Stimulated activated naive CD8-positive, alpha-beta T cell treated with anti-CD3 and anti-CD28 coated beads, Interleukin-15, Interleukin-2, amounts not matched to agents 100 ng/mL and 50 ng/mL, for 24 hours (primary cell): ENCODE results near the gene TPPP2.

Experiments used
- H3K27ac Mint-ChIP-seq: one replicate; pipeline ENCODE4 v1.8.0; 2021; ENCODE audit warnings: mild to moderate bottlenecking, mixed read lengths
- H3K27me3 Mint-ChIP-seq: one replicate; pipeline ENCODE4 v1.8.0; 2021; ENCODE audit warnings: mixed read lengths
- H3K36me3 Mint-ChIP-seq: one replicate; pipeline ENCODE4 v1.8.0; 2021; ENCODE audit warnings: low read depth, mixed read lengths
- H3K4me1 Mint-ChIP-seq: one replicate; pipeline ENCODE4 v1.8.0; 2021; ENCODE audit warnings: low read depth, mixed read lengths
- H3K4me3 Mint-ChIP-seq: one replicate; pipeline ENCODE4 v1.8.0; 2021; ENCODE audit warnings: mild to moderate bottlenecking, mixed read lengths
- H3K9me3 Mint-ChIP-seq: one replicate; pipeline ENCODE4 v1.8.0; 2021; ENCODE audit warnings: mixed read lengths

Gene TPPP2

DNA sequence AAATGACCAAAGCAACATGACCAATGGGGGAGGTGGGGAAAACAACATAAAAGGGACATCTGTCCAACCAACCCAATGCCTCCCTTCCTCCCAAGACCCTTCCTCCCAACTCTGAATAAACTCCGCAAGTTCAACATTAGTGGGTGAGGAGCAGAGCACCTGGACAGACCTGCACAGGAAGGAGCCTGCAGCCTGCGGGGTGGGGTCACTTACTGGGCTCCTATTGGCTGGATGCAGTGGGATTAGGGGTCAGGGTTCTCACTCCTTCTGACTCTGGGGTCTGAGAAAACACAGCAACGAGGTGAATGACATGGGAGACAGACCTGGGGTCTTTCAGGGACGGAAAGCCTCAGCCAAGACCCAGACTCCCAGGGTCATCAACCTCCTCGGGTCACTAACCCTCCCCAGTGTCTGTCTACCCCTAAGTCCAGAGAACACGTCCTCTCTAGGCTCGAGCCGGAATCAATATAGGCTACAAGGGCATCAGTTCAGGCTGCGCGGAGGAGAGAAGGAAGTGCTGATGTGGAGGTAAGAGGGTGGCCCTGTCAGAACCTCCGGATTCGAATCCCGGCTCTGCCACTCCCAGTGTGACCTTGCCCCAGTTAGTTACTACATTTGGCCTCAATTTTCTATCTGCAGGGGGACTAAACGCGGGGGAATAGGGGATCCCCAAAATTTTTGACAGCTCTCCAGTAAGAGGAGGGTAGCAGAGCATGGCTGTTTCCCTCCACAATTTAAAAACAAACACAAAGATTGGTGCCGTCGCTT, 6.0 kb upstream of the TPPP2 start:
- peak overlapping the region; percentile 14 for H3K27ac Mint-ChIP-seq

DNA sequence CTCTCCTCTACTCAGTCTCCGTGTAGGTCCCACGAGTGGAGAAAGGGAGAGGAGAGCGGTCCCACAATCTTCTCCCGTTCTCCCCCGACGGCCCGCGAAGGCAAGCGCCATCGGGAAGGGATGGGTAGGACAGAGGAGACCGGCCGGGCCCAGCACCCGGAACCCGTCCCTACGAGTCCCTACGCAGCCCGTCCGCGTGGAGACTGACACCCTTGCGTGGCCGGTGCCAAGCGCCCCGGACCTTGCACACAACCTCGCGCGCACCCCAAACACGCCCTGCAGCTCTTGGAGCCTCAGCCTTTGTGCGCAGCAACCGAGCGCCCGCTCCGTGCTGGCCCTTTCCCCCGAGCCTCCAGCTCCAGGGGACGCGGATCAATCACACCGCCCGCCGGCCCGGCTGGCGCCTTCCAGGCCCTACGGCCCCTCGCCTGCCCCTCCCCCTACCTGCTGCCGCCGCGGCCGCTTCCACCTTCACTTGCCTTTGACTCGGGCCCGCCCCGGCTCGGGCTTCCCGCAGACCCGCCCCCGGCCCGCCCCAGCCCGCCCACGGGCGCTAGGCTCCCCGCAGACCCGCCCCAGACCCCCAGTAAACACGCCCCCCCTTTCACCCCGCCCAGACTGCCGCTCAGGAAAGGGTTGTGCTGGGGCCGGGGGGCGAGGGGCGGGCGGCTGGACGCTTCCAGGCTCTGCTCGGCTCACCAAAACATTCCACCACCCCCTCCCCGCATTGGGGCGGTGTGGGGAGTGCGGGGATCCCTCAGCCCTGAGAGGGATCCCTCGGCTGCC, 5.2 kb upstream of the TPPP2 start, which contains the start of gene NDRG2:
Gene NDRG2, minus strand, starts transcription at position 477 of the 786 bp plus-strand sequence. CDS start 1,746 bp downstream, outside the sequence.
- peak within 1 kb of the TSS; percentile 14 for H3K27ac Mint-ChIP-seq

More for the DNA sequence above, 6.0 kb upstream of the TPPP2 start:
- Mint-ChIP-seq H3K4me1 (peaks cover 11% of the 10 kb centered on the region), H3K27me3 (peaks cover 8% of the 10 kb centered on the region), H3K9me3 (no peaks in the 10 kb centered on the region), H3K36me3 (no peaks in the 10 kb centered on the region), H3K4me3 (peak overlapping the region; percentile 68)

GRCh38 chr14:21025371-21026273, 4.4 kb upstream of the TPPP2 start:
- Mint-ChIP-seq H3K9me3 (no peaks in the 10 kb centered on the region), H3K27ac (no peak overlapping the region), H3K36me3 (no peaks in the 10 kb centered on the region), H3K4me3 (peak overlapping the region; percentile 73), H3K4me1 (peaks cover 11% of the 10 kb centered on the region), H3K27me3 (peaks cover 8% of the 10 kb centered on the region)

More for the DNA sequence above, 5.2 kb upstream of the TPPP2 start, which contains the start of gene NDRG2:
- Mint-ChIP-seq H3K27me3 (peaks cover 8% of the 10 kb centered on the region), H3K4me3 (peak within 1 kb of the TSS; percentile 73), H3K4me1 (peaks cover 11% of the 10 kb centered on the region), H3K36me3 (no peaks in the 10 kb centered on the region), H3K9me3 (no peaks in the 10 kb centered on the region)

- no peak overlapping the region for H3K27ac Mint-ChIP-seq
- H3K4me1 Mint-ChIP-seq, result peaks cover 11% of the 10 kb centered on the region
- no peak overlapping the region for H3K4me3 Mint-ChIP-seq
- no peaks in the 10 kb centered on the region for H3K36me3 Mint-ChIP-seq
- peaks cover 8% of the 10 kb centered on the region for H3K27me3 Mint-ChIP-seq
- no peaks in the 10 kb centered on the region for H3K9me3 Mint-ChIP-seq
Measured at GRCh38 chr14:21026274-21026987, 3.6 kb upstream of the TPPP2 start.

- H3K4me3 Mint-ChIP-seq, result no peak overlapping the region
- H3K4me1 Mint-ChIP-seq, result peaks cover 11% of the 10 kb centered on the region
- no peak overlapping the region for H3K27ac Mint-ChIP-seq
- H3K9me3 Mint-ChIP-seq, result no peaks in the 10 kb centered on the region
- H3K27me3 Mint-ChIP-seq, result peaks cover 8% of the 10 kb centered on the region
- no peaks in the 10 kb centered on the region for H3K36me3 Mint-ChIP-seq
Measured at GRCh38 chr14:21026988-21027315, 3.1 kb upstream of the TPPP2 start.

DNA sequence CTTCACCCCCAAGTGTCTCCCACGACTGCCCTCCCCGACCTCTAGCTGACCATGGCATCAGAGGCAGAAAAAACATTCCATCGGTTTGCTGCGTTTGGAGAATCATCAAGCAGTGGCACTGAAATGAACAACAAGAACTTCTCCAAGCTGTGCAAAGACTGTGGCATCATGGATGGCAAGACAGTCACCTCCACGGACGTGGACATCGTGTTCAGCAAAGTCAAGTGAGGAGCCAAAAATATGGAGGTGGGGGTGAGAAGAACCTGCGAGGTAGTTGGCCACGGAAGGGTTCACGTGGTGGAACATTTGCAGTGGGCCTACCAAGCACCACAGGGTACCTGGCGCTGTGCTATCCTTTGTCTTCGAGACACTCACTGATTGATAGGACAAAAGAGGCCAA, 514 bp downstream of the TPPP2 start:
- H3K27me3 Mint-ChIP-seq, result no peaks in the 10 kb centered on the region

GRCh38 chr14:21032326-21033132, 2.5 kb downstream of the TPPP2 start:
- Mint-ChIP-seq H3K27me3 (no peaks in the 10 kb centered on the region), H3K9me3 (no peaks in the 10 kb centered on the region), H3K27ac (no peak overlapping the region), H3K4me3 (no peak overlapping the region), H3K36me3 (no peaks in the 10 kb centered on the region), H3K4me1 (no peaks in the 10 kb centered on the region)

More for the DNA sequence above, 514 bp downstream of the TPPP2 start:
- H3K9me3 Mint-ChIP-seq, result no peaks in the 10 kb centered on the region
- no peaks in the 10 kb centered on the region for H3K4me1 Mint-ChIP-seq
- no peak overlapping the region for H3K4me3 Mint-ChIP-seq
- no peaks in the 10 kb centered on the region for H3K36me3 Mint-ChIP-seq
- H3K27ac Mint-ChIP-seq, result no peak overlapping the region

DNA sequence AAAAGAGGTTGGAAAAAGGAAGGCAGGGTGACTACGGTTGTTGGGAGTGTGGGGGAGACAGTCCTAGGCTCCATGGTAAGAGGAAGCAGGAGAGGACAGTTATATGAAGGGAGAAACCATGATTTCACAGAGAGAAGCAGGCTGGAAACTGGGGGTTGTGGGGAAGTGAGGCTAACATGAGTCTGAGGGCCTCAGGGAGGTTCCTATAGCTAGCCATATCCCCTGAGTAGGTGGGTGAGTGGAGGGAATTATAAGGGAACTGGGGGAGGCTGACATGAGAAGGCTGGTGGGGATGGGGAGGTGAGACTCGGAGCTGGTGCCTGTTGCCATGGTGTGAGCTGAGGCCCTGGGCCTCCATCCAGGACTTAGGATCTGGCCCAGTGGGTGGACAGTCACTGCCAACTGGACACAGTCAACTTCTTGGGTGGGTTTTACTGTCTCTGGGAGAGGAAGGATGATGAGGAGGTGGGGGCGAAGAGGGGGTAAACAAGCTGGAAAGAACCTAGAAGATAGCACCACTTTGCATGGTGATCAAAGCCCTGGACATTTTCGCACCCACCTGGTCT, 3.2 kb downstream of the TPPP2 start:
- Mint-ChIP-seq H3K27ac (no peak overlapping the region), H3K36me3 (no peaks in the 10 kb centered on the region), H3K4me1 (no peaks in the 10 kb centered on the region), H3K27me3 (no peaks in the 10 kb centered on the region), H3K4me3 (no peak overlapping the region), H3K9me3 (no peaks in the 10 kb centered on the region)

- H3K4me3 Mint-ChIP-seq, result no peak within 1 kb of the TSS
- no peaks in the 10 kb centered on the region for H3K9me3 Mint-ChIP-seq
- H3K36me3 Mint-ChIP-seq, result no peaks in the 10 kb centered on the region
- no peaks in the 10 kb centered on the region for H3K4me1 Mint-ChIP-seq
- no peak within 1 kb of the TSS for H3K27ac Mint-ChIP-seq
- H3K27me3 Mint-ChIP-seq, result no peaks in the 10 kb centered on the region
Measured at GRCh38 chr14:21034707-21035106, 4.7 kb downstream of the TPPP2 start, which contains the start of gene RNASE13. Gene RNASE13 (minus strand): TSS chr14:21034807. CDS start chr14:21034288, 519 bp downstream.

DNA sequence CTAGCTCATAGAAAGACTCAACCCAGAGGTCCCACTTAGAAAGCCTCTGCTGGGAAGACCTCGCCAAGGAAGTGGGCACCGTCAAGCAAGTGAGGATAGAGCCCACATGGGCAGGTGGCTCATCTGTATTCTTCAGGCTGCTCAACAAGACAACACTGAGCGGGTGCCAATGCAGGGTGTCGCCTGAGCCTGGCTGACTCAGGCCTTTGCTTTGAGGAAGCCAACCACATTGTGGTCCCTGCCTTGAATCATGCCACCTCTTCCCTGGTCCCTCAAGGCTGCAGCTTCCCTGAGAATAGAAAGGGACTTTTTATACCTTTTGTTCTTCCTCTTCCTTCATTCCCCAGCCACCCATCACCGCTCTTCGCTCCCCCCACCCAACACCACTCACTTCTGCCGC, 6.7 kb downstream of the TPPP2 start:
- H3K4me3 Mint-ChIP-seq, result no peak overlapping the region
- H3K27ac Mint-ChIP-seq, result no peak overlapping the region
- H3K36me3 Mint-ChIP-seq, result no peaks in the 10 kb centered on the region
- H3K27me3 Mint-ChIP-seq, result no peaks in the 10 kb centered on the region
- no peaks in the 10 kb centered on the region for H3K4me1 Mint-ChIP-seq
- H3K9me3 Mint-ChIP-seq, result no peaks in the 10 kb centered on the region

GRCh38 chr14:21037156-21037555, 7.1 kb downstream of the TPPP2 start:
- Mint-ChIP-seq H3K4me1 (no peaks in the 10 kb centered on the region), H3K27me3 (peaks cover under 1% of the 10 kb centered on the region), H3K4me3 (no peak overlapping the region), H3K36me3 (no peaks in the 10 kb centered on the region), H3K27ac (no peak overlapping the region), H3K9me3 (no peaks in the 10 kb centered on the region)

DNA sequence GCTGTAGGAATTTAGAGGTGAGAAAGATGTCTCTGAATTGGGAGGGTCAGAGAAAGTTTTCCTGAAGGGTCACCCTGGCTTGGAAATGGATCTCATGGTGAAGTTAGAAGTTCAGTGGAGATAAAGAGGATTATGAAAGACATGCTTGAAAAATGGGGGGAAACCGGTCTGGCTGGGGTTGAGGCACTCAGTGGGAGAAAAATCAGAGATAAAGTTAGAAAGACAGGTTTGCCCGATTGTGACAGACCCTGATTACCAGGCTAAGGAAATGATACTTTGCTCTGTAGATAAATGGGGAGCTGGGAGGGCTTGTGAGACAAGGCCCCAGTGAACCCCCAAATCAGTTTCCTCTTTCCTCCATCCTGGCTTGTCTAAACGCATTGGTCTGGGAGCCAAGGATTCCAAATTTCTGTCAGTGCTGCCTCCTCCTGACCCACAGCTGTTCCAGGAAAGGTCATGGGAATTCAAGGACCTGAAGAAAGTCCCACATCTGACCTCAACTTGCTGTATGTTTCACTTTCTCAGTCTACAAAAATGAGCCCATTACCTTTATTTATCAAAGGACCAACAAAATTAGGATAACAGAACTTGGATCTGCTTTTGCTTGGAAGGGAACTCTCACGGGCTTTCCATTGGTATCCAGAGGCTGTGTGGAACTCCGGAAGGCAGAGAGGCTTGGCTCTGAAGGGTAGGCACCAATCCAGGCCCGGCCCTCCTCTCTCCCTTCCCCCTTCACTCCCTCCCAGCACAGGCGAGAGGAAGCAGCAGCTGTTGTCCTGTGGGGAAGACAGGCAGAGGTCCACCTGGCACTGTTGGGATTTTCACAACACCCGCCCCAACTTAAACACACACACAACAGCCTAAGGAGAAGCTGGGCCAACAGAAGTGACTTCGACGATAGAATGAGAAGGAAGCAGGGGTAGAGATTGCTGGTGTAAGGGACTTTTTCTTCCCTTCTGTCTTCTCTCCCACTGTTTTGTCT, 8.7 kb downstream of the TPPP2 start:
- Mint-ChIP-seq H3K4me1 (no peaks in the 10 kb centered on the region), H3K27me3 (peaks cover 9% of the 10 kb centered on the region), H3K9me3 (no peaks in the 10 kb centered on the region), H3K4me3 (no peak overlapping the region), H3K36me3 (no peaks in the 10 kb centered on the region), H3K27ac (no peak overlapping the region)
